ENCODE data around the gene FOXK2.
"Not testable (repeated sequence)": the region's sequence is repeated elsewhere in the genome, so short reads cannot be mapped to it uniquely, and the experiment has no call there.

The FOXK2 gene

GRCh38 chr17:82583720-82584234, 64.2 kb downstream of the FOXK2 start:
- DNase-seq (ENCODE audit: low spot score) = no peak
- in situ Hi-C loops (cut with MboI; ENCODE audit: low pct_unique_long_range_greater_than_20kb, low sequenced_read_pairs, unreplicated experiment) = no loop called here
- no peak for TF ChIP-seq CTCF (IDR thresholded peaks at IDR 0.05; ENCODE audit: extremely low read depth, insufficient read depth, missing control alignments)

GRCh38 chr17:82585935-82586575, 66.5 kb downstream of the FOXK2 start:
- in situ Hi-C loops (cut with MboI; ENCODE audit: low pct_unique_long_range_greater_than_20kb, low sequenced_read_pairs, unreplicated experiment); DNase-seq (ENCODE audit: low spot score): not testable (repeated sequence)

GRCh38 chr17:82586576-82587233, 67.2 kb downstream of the FOXK2 start:
- DNase-seq (ENCODE audit: low spot score) = no peak
- in situ Hi-C loops (cut with MboI; ENCODE audit: low pct_unique_long_range_greater_than_20kb, low sequenced_read_pairs, unreplicated experiment) = no loop called here
- TF ChIP-seq CTCF (IDR thresholded peaks at IDR 0.05; ENCODE audit: extremely low read depth, insufficient read depth, missing control alignments) = no peak

GRCh38 chr17:82587234-82588086, 67.9 kb downstream of the FOXK2 start:
- no peak for TF ChIP-seq CTCF (IDR thresholded peaks at IDR 0.05; ENCODE audit: extremely low read depth, insufficient read depth, missing control alignments)
- in situ Hi-C loops (cut with MboI; ENCODE audit: low pct_unique_long_range_greater_than_20kb, low sequenced_read_pairs, unreplicated experiment) = no loop called here
- no peak for DNase-seq (ENCODE audit: low spot score)

- TF ChIP-seq CTCF (IDR thresholded peaks at IDR 0.05; ENCODE audit: extremely low read depth, insufficient read depth, missing control alignments) = no peak
- DNase-seq (ENCODE audit: low spot score) = no peak
- in situ Hi-C loops (cut with MboI; ENCODE audit: low pct_unique_long_range_greater_than_20kb, low sequenced_read_pairs, unreplicated experiment) = no loop called here
These were observed 69.0 kb downstream of the FOXK2 start for GRCh38 chr17:82588266-82589175.

- in situ Hi-C loops (cut with MboI; ENCODE audit: low pct_unique_long_range_greater_than_20kb, low sequenced_read_pairs, unreplicated experiment) = no loop called here
- DNase-seq (ENCODE audit: low spot score) = no peak
- TF ChIP-seq CTCF (IDR thresholded peaks at IDR 0.05; ENCODE audit: extremely low read depth, insufficient read depth, missing control alignments) = no peak
These were observed 70.3 kb downstream of the FOXK2 start for GRCh38 chr17:82589851-82590180.

Data from GM13977 (cell line).